IMR-90 (cell line): ENCODE measurements around the gene FITM2. TPM values are rescaled to one million over a fixed set of nuclear protein-coding genes. Genes with fewer than 3 reads are reported as not detected.

ENCODE experiments used
- ATAC-seq: fragments of 200-7000 bp; cut with Tn5 transposase; 2 replicates; pipeline ENCODE4 v1.9.1; 2020; ENCODE audit warnings: low read depth, mild to moderate bottlenecking, moderate library complexity
- BruUV-seq: library from RNA; stranded (reverse); fragments of 400-500 nt; replicated peaks from 2 replicates; lab custom pipeline; 2021; lab: Mats Ljungman, UMichigan
- CTCF ChIA-PET: fragments of 300-600 bp; formaldehyde crosslinking; extraction: SDS; loops from one replicate; lab custom pipeline; 2021; ENCODE audit warnings: antibody characterized with exemption; lab: Yijun Ruan, JAX
- POLR2A ChIA-PET: fragments of 300-600 bp; sonication (Branson Sonifier 250); formaldehyde crosslinking; loops from one replicate; lab custom pipeline; 2022; ENCODE audit warnings: antibody characterized with exemption; ENCODE audit not compliant: unreplicated experiment; lab: Charles Lee
- DNase-seq: peaks from one replicate; pipeline ENCODE4 v3.0.0; 2013
- H2AFZ ChIP-seq: replicated peaks from 2 replicates; pipeline ENCODE3; 2013; ENCODE audit warnings: low read length, mild to moderate bottlenecking; ENCODE audit not compliant: poor library complexity
- H2AK5ac ChIP-seq: 2 replicates; pipeline ENCODE4 v1.6.1; 2013; ENCODE audit warnings: low read depth, low read length, inconsistent platforms
- H2AK9ac ChIP-seq: replicated peaks from 2 replicates; pipeline ENCODE3; 2013; ENCODE audit warnings: mild to moderate bottlenecking, low read depth, low read length, moderate library complexity; ENCODE audit not compliant: poor library complexity
- H2BK120ac ChIP-seq: 2 replicates; pipeline ENCODE4 v1.6.1; 2013; ENCODE audit warnings: low read depth, low read length, inconsistent platforms
- H2BK15ac ChIP-seq: 3 replicates; pipeline ENCODE4 v1.6.1; 2013; ENCODE audit warnings: low read depth, low read length, inconsistent platforms
- H2BK20ac ChIP-seq: 2 replicates; pipeline ENCODE4 v1.6.1; 2013; ENCODE audit warnings: low read depth, mild to moderate bottlenecking, inconsistent platforms, low read length, moderate library complexity
- H2BK5ac ChIP-seq: 2 replicates; pipeline ENCODE4 v1.6.1; 2013; ENCODE audit warnings: mild to moderate bottlenecking, low read depth, low read length, inconsistent platforms; ENCODE audit not compliant: poor library complexity, severe bottlenecking
- H3K14ac ChIP-seq: replicated peaks from 2 replicates; pipeline ENCODE4 v1.6.1; 2013; ENCODE audit warnings: low read depth, low read length, inconsistent platforms
- H3K18ac ChIP-seq: 2 replicates; pipeline ENCODE4 v1.6.1; 2013; ENCODE audit warnings: low read depth, low read length, control low read depth
- H3K23ac ChIP-seq: 2 replicates; pipeline ENCODE4 v1.6.1; 2013; ENCODE audit warnings: low read depth, low read length, inconsistent platforms
- H3K27ac ChIP-seq: 2 replicates; pipeline ENCODE4 v1.5.1; 2013; ENCODE audit warnings: mild to moderate bottlenecking, control low read depth, low read length; ENCODE audit not compliant: insufficient read depth
- H3K27me3 ChIP-seq: 2 replicates; pipeline ENCODE4 v1.6.1; 2013; ENCODE audit warnings: low read length; ENCODE audit not compliant: control insufficient read depth, insufficient read depth
- H3K36me3 ChIP-seq: 2 replicates; pipeline ENCODE4 v1.6.1; 2013; ENCODE audit warnings: low read length, mixed read lengths; ENCODE audit not compliant: control insufficient read depth, insufficient read depth
- H3K4ac ChIP-seq: 2 replicates; pipeline ENCODE4 v1.6.1; 2013; ENCODE audit warnings: low read depth, low read length, inconsistent platforms
- H3K4me1 ChIP-seq: 2 replicates; pipeline ENCODE4 v1.6.1; 2013; ENCODE audit warnings: low read length, mixed read lengths; ENCODE audit not compliant: control insufficient read depth, insufficient read depth
- H3K4me2 ChIP-seq: 2 replicates; pipeline ENCODE4 v1.6.1; 2013; ENCODE audit warnings: low read depth, mild to moderate bottlenecking, control low read depth, low read length, moderate library complexity
- H3K4me3 ChIP-seq: 2 replicates; pipeline ENCODE4 v1.5.1; 2013; ENCODE audit warnings: low read depth, mild to moderate bottlenecking, control low read depth, low read length, moderate library complexity; ENCODE audit not compliant: insufficient read depth
- H3K56ac ChIP-seq: 2 replicates; pipeline ENCODE4 v1.6.1; 2013; ENCODE audit warnings: low read length, inconsistent platforms; ENCODE audit not compliant: insufficient read depth; ENCODE audit errors: extremely low read depth
- H3K79me1 ChIP-seq, 2 experiments: 2 replicates each; pipeline ENCODE4 v1.6.1; 2013; ENCODE audit warnings: low read length in 2 of 2, inconsistent platforms in 1 of 2, low read depth in 1 of 2
- H3K9ac ChIP-seq: 2 replicates; pipeline ENCODE4 v1.6.1; 2013; ENCODE audit warnings: low read depth, low read length, control low read depth
- H3K9me1 ChIP-seq: 2 replicates; pipeline ENCODE4 v1.6.1; 2013; ENCODE audit warnings: low read length, inconsistent platforms; ENCODE audit not compliant: insufficient read depth
- H3K9me3 ChIP-seq: 2 replicates; pipeline ENCODE4 v1.6.1; 2013; ENCODE audit warnings: low read length; ENCODE audit not compliant: control insufficient read depth, insufficient read depth
- H4K20me1 ChIP-seq: 2 replicates; pipeline ENCODE4 v1.6.1; 2013; ENCODE audit warnings: low read length, inconsistent platforms; ENCODE audit not compliant: insufficient read depth
- H4K5ac ChIP-seq: 2 replicates; pipeline ENCODE4 v1.6.1; 2013; ENCODE audit warnings: mild to moderate bottlenecking, low read depth, low read length, control low read depth
- H4K8ac ChIP-seq, 2 experiments: 2 replicates each; pipeline ENCODE4 v1.6.1; 2013; ENCODE audit warnings: low read depth in 2 of 2, low read length in 2 of 2, control low read depth in 1 of 2, inconsistent platforms in 1 of 2
- H4K91ac ChIP-seq: 2 replicates; pipeline ENCODE4 v1.6.1; 2013; ENCODE audit warnings: low read depth, low read length, inconsistent platforms; ENCODE audit not compliant: insufficient read depth
- BHLHE40 ChIP-seq: fragments of 150-350 bp; IDR thresholded peaks from 2 replicates; pipeline ENCODE4 v1.6.1; 2016; ENCODE audit warnings: mild to moderate bottlenecking, low read depth, low read length
- CTCF ChIP-seq: conservative IDR thresholded peaks from 2 replicates; pipeline ENCODE4 v1.5.1; 2012; ENCODE audit warnings: mild to moderate bottlenecking, low read depth, low read length, improper control_type of control experiment
- MXI1 ChIP-seq: IDR thresholded peaks from 2 replicates; pipeline ENCODE4 v1.6.1; 2012; ENCODE audit warnings: low read depth, mild to moderate bottlenecking, low read length, moderate library complexity, borderline replicate concordance
- POLR2A ChIP-seq: IDR thresholded peaks from 2 replicates; pipeline ENCODE4 v1.6.1; 2012; ENCODE audit warnings: mild to moderate bottlenecking, low read depth, low read length
- RAD21 ChIP-seq: IDR thresholded peaks from 2 replicates; pipeline ENCODE4 v1.6.1; 2012; ENCODE audit warnings: low read length, improper control_type of control experiment
- RFX5 ChIP-seq: IDR thresholded peaks from 2 replicates; pipeline ENCODE4 v1.8.0; 2012; ENCODE audit warnings: low read depth, mild to moderate bottlenecking, low read length, moderate library complexity
- WGBS, 2 experiments: methylation state at CpG; one replicate each; pipeline versions ENCODE4 v1.1.5 to v1.1.7; 2013; ENCODE audit warnings: missing lambda C conversion rate in 2 of 2; ENCODE audit not compliant: insufficient read length in 1 of 2; ENCODE audit errors: extremely low coverage in 2 of 2; 5-methylcytosine and 5-hydroxymethylcytosine counted together
- dilution Hi-C: fragments of 300-500 bp; cut with HindIII; formaldehyde crosslinking; loops from one replicate; pipeline ENCODE4 v1.14.3; 2018; ENCODE audit warnings: low sequenced_read_pairs; ENCODE audit not compliant: unreplicated experiment
- in situ Hi-C: fragments of 300-500 bp; cut with MboI; formaldehyde crosslinking; loops from 3 replicates; pipeline ENCODE4 v1.14.3; 2019; ENCODE audit warnings: low sequenced_read_pairs, inconsistent platforms, mixed read lengths
- intact Hi-C: fragments of 100-400 bp; cut with micrococcal nuclease; formaldehyde crosslinking; loops from 2 replicates; pipeline ENCODE4 v1.10.0; 2022
- polyA plus RNA-seq, 3 experiments: library from polyadenylated mRNA; depleted of rRNA; stranded (reverse); fragments of >200 nt; gene quantifications; 2 replicates each; pipeline ENCODE4 v1.2.3, GENCODE V29; 2012; ENCODE audit warnings: low replicate concordance in 1 of 3
- total RNA-seq: library from RNA; depleted of rRNA; stranded (reverse); fragments of >200 nt; gene quantifications from 2 replicates; pipeline ENCODE4 v1.2.3, GENCODE V29; 2012
- TF ChIP-seq, protein P1 (sequence below): fragments of 150-350 bp; IDR thresholded peaks from 2 replicates; pipeline ENCODE4 v1.6.1; 2017; ENCODE audit warnings: mild to moderate bottlenecking, antibody characterized with exemption, low read length, low read depth

Gene FITM2
- total and polyA plus RNA-seq, 2 of the 4 experiments (the other 2 are of a cell fraction): 3.4 to 6.5 TPM

DNA sequence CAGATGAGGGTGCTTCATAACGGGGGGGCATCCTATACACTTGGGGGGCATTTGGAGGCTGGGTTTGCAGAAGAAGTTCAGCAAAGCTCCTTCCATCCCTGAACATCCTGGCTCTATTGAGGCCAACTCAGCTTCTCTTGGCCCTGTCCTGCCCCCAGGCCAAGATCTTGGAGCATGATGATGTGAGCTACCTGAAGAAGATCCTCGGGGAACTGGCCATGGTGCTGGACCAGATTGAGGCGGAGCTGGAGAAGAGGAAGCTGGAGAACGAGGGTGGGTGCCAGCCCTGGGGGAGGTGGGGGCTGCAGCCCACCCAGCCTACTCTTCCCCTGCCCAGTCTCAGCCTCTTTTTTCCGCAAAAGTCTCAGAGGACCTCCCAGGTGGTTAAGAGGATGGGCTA lies 46.7 kb downstream of the FITM2 start:
- Histone ChIP-seq H4K5ac (no peak overlapping the region), H2BK20ac (no peak overlapping the region), H4K8ac (no peak overlapping the region), H3K9ac (no peak overlapping the region), H3K36me3 (no peaks in the 10 kb centered on the region), H3K9me3 (no peaks in the 10 kb centered on the region), H4K91ac (no peak overlapping the region), H2BK120ac (no peak overlapping the region), H3K4me2 (no peak overlapping the region), H3K27me3 (peaks cover 7% of the 10 kb centered on the region; the same call in 1 of the 2 replicates), H2BK15ac (no peak overlapping the region), H3K27ac (no peak overlapping the region), H4K20me1 (no peaks in the 10 kb centered on the region), H3K4me3 (no peak overlapping the region), H3K4me1 (no peaks in the 10 kb centered on the region), H2AFZ (no peak overlapping the region), H3K23ac (no peak overlapping the region), H3K14ac (no peak overlapping the region), H2AK5ac (no peak overlapping the region), H3K4ac (no peak overlapping the region), H2AK9ac (no peak overlapping the region), H2BK5ac (no peak overlapping the region), H3K79me1 (no peaks in the 10 kb centered on the region), H3K9me1 (no peaks in the 10 kb centered on the region; the same call in 1 of the 2 replicates), H3K56ac (no peak overlapping the region), H3K18ac (no peak overlapping the region)
- no peak for ATAC-seq
- in situ Hi-C loops (no loop called here), intact Hi-C loops (no loop called here), dilution Hi-C loops (no loop called here)
- ChIA-PET CTCF (no interaction called here), POLR2A (no interaction called here)
- no TSS peak for BruUV-seq
- DNase-seq: no peak
- TF ChIP-seq RAD21: no peak
- no peak for TF ChIP-seq MXI1
- TF ChIP-seq CTCF: no peak
- TF ChIP-seq BHLHE40: no peak
- TF ChIP-seq POLR2A: no peak
- no peak for TF ChIP-seq RFX5
- TF ChIP-seq, protein P1, sequence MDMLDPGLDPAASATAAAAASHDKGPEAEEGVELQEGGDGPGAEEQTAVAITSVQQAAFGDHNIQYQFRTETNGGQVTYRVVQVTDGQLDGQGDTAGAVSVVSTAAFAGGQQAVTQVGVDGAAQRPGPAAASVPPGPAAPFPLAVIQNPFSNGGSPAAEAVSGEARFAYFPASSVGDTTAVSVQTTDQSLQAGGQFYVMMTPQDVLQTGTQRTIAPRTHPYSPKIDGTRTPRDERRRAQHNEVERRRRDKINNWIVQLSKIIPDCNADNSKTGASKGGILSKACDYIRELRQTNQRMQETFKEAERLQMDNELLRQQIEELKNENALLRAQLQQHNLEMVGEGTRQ: no peak
- no CpG with 5 or more reads among the region's 5 CpGs for WGBS, 2 experiments
